ENCODE data around the gene GNAZ.
"Not testable (repeated sequence)": the region's sequence is repeated elsewhere in the genome, so short reads cannot be mapped to it uniquely, and the experiment has no call there.

Gene GNAZ

GRCh38 chr22:23070418-23071229 lies at the start of gene GNAZ:
Gene GNAZ (plus strand): TSS chr22:23070519. CDS start chr22:23095696, 25,177 bp downstream.
- peak; percentile 70 for DNase-seq (ENCODE audit: extremely low spot score)
- POLR2A ChIA-PET: interaction anchor here (0.9 to 1.6 kb wide), 9 partner anchors 13 to 113 kb away, joined by 3 to 7 read pairs (median 4); partner anchors contain the start of gene RAB36
- TF ChIP-seq ELF4 (IDR thresholded peaks at IDR 0.05) (no peak), PKNOX1 (IDR thresholded peaks at IDR 0.05) (no peak), HDGF (IDR thresholded peaks at IDR 0.05; ENCODE audit: borderline replicate concordance) (no peak)
- CTCF ChIA-PET: no interaction called here

GRCh38 chr22:23020659-23021293 lies 49.5 kb upstream of the GNAZ start:
- ChIA-PET POLR2A (no interaction called here), CTCF (no interaction called here)
- no peak for DNase-seq (ENCODE audit: extremely low spot score)
- TF ChIP-seq ELF4 (IDR thresholded peaks at IDR 0.05): no peak
- no peak for TF ChIP-seq FOXK2 (IDR thresholded peaks at IDR 0.05)
- no peak for TF ChIP-seq HDGF (IDR thresholded peaks at IDR 0.05; ENCODE audit: borderline replicate concordance)
- TF ChIP-seq FOXM1 (IDR thresholded peaks at IDR 0.05; ENCODE audit: borderline replicate concordance): no peak
- TF ChIP-seq SUZ12 (IDR thresholded peaks at IDR 0.05): no peak
- no peak for TF ChIP-seq L3MBTL2 (conservative IDR thresholded peaks at IDR 0.05)
- TF ChIP-seq PKNOX1 (IDR thresholded peaks at IDR 0.05): no peak
- no peak for TF ChIP-seq TARDBP (IDR thresholded peaks at IDR 0.05)
- TF ChIP-seq CTBP1 (IDR thresholded peaks at IDR 0.05; ENCODE audit: borderline replicate concordance): no peak
- TF ChIP-seq ARNT (IDR thresholded peaks at IDR 0.05): no peak
- no peak for TF ChIP-seq LEF1 (IDR thresholded peaks at IDR 0.05; ENCODE audit: borderline replicate concordance)
- no peak for TF ChIP-seq BHLHE40 (IDR thresholded peaks at IDR 0.05; ENCODE audit: borderline replicate concordance)
- TF ChIP-seq ZNF384 (IDR thresholded peaks at IDR 0.05): no peak
- TF ChIP-seq FOXA1 (IDR thresholded peaks at IDR 0.05): no peak
- TF ChIP-seq NFRKB (IDR thresholded peaks at IDR 0.05): no peak
- no peak for TF ChIP-seq SP1 (IDR thresholded peaks at IDR 0.05)

- CTCF ChIA-PET; POLR2A ChIA-PET; DNase-seq (ENCODE audit: extremely low spot score): not testable (repeated sequence)
Observed at GRCh38 chr22:23021660-23022353, 48.5 kb upstream of the GNAZ start.

- ChIA-PET POLR2A (no interaction called here), CTCF (no interaction called here)
- TF ChIP-seq LEF1 (IDR thresholded peaks at IDR 0.05; ENCODE audit: borderline replicate concordance) (no peak), FOXK2 (IDR thresholded peaks at IDR 0.05) (no peak), PKNOX1 (IDR thresholded peaks at IDR 0.05) (no peak), ZNF384 (IDR thresholded peaks at IDR 0.05) (no peak), NFRKB (IDR thresholded peaks at IDR 0.05) (no peak), FOXM1 (IDR thresholded peaks at IDR 0.05; ENCODE audit: borderline replicate concordance) (no peak), FOXA1 (IDR thresholded peaks at IDR 0.05) (no peak), BHLHE40 (IDR thresholded peaks at IDR 0.05; ENCODE audit: borderline replicate concordance) (no peak), TARDBP (IDR thresholded peaks at IDR 0.05) (no peak)
Observed at GRCh38 chr22:23023294-23023693, 47.0 kb upstream of the GNAZ start.

GRCh38 chr22:23026777-23027176 lies 43.5 kb upstream of the GNAZ start:
- no peak for TF ChIP-seq LEF1 (IDR thresholded peaks at IDR 0.05; ENCODE audit: borderline replicate concordance)
- TF ChIP-seq FOXM1 (IDR thresholded peaks at IDR 0.05; ENCODE audit: borderline replicate concordance): no peak
- POLR2A ChIA-PET: no interaction called here
- DNase-seq (ENCODE audit: extremely low spot score): no peak
- CTCF ChIA-PET: interaction anchor here (0.6 kb wide), 1 partner anchor 12 kb away, joined by 4 read pairs; no protein-coding TSS in a partner anchor

More at GRCh38 chr22:23023294-23023693, 47.0 kb upstream of the GNAZ start:
- DNase-seq (ENCODE audit: extremely low spot score): no peak

- POLR2A ChIA-PET, CTCF ChIA-PET: not testable (repeated sequence)
Observed at GRCh38 chr22:23027849-23028248, 42.5 kb upstream of the GNAZ start.

More at GRCh38 chr22:23027849-23028248, 42.5 kb upstream of the GNAZ start:
- DNase-seq (ENCODE audit: extremely low spot score): not testable (repeated sequence)

All from HEK293T (cell line).